GM18909 (cell line): ENCODE measurements around the gene FAM107B.

Experiments used
- ATAC-seq: cut with Tn5 transposase; IDR thresholded peaks from one replicate; pipeline ENCODE4 v1.9.1; 2021; ENCODE audit warnings: mild to moderate bottlenecking; ENCODE audit not compliant: unreplicated experiment, poor library complexity

FAM107B gene

DNA sequence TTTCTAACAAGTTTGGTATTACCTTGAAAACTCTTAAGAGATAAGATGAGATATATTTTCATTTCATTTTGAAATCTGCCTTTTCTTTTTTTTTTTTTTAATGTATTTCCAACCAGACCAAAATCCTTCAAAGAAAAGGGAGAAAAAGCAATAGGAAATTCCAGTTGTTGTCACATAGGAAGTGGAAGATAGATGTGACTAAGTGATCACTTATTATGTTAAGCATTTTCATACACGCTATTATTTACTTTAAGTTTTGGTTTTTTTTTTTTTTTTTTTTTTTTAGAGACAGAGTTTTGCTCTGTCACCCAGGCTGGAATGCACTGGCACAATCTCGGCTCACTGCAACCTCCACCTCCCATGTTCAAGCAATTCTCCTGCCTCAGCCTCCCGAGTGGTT lies 246.8 kb downstream of the FAM107B start:
- ATAC-seq: no peak

DNA sequence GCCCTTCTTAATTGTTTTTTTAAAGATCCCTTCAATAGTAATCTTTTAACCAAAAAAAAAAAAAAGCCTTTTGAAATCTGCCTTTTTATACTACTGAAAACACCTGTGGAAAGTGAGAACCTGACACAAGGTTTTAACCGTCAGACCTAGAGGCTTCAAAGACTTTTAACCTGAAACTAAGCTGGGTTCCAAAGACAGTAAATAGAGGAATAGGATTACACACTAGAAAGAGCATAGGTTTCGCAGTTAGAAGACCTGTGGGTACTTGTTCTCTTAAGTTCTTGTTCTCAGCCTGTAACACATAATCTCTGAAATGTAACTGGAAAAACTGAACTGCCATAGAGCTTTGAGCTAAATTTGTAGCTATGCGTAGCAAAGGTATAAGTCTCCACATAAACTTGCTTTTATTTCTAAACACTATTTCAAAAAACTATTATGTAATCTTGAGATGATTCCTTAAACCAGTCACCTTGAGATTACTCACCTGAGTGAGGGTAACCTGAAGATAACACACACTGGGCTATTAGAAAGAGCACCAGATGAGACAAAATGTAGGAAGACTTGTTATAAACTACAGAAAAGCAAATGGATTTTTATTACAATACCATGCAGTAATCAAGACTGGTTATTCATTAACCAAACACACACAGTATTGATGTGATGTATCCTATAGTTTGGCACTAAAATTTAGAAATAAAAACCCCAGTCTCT lies 247.4 kb downstream of the FAM107B start:
- ATAC-seq: no peak

DNA sequence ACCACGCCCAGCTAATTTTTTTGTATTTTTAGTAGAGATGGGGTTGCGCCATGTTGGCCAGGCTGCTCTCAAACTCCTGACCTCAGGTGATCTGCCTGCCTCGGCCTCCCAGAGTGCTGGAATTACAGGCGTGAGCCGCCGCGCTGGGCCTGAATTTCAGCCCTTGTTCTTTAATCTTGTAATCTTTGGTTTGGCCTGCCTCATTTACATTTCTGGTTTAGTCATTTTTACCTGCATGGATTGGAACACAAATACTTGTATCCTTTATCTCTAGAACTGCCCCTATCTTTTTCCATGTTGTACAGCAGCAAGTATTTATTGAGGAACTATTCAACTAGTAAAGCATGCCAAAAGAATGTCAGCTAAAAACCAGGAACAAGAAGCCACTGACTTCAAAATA lies 248.4 kb downstream of the FAM107B start:
- ATAC-seq: no peak

DNA sequence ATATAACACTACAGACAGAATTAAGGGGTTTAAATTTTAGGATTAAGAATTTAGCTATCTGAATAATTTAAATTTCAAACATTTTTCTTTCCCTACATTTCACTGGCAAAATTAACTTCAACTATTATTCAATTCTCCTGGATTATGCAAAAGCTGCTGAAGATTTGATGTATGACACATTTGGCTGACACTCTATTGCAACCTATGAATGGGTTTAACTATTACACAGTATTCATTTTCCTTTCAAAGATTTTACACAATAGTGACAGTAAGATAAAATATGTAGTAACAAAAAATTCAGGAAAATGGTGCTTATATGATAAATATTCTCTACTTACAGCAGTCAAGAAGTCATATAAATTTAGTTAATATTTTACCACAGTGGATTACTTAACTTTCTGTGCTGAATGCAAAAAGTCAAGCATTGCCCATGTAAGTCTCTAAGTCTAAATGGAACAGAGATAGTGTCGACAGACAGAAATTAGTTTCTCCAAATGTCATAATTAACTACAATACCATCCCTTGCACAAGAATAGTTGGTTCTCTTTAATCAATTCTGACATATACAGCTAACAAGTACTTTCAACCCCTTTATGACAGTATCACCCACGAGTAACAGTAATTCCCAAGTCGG lies 249.9 kb downstream of the FAM107B start:
- no peak for ATAC-seq

DNA sequence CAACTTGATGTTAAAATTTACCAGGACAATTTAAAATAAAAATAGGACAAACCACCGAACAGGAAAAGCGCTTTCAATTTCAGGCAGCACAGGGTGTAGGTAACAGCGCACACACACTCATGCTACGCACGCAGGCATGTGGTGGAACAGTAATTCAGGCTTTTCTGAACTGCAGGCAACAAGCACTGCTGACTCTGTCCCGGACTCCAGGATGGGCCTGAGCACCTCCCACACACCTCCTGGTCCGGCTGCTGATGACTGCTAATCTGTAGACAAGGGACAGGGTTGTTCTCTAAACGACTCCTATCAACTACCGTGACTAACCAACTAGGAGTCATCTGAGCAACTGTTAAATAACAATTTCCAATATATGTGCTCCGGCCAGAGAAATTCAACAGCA lies 251.4 kb downstream of the FAM107B start:
- no peak for ATAC-seq

DNA sequence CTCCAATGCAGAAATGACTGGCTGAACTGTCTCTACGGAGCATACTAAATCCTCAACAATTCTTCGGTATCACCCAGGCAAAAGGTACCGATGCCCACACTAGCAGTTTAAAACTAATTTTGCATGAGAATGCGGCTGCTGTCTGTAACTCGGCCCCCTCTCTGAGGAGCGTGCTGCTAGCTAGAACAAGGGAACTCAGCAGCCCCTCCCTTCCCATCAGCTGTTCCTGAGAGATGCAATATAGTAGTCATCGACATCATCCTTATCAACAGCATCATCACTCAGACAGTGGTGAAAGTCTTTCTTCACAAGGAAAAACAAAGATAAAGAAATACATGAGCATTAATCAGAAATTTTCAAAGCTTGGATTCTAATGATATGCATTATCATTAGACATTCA lies 254.9 kb downstream of the FAM107B start:
- no peak for ATAC-seq

DNA sequence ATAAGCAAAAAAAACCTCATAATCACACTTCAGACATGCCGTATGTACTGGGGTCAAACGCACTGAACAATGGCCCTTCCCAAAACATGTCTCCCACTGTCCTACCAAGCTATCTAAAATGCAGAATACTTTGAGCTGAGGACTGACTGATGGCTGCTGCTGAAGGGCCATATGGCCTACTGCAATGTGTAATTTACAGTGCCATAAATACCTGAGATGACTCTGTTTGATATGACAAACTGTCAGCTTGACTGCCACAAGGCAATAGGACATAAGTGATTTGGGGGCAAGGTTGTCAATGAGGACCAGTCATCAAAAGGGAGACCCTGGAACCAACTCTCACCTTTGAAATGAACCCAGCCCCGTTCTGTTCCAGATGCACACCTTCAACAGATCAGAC lies 256.5 kb downstream of the FAM107B start:
- ATAC-seq: no peak

DNA sequence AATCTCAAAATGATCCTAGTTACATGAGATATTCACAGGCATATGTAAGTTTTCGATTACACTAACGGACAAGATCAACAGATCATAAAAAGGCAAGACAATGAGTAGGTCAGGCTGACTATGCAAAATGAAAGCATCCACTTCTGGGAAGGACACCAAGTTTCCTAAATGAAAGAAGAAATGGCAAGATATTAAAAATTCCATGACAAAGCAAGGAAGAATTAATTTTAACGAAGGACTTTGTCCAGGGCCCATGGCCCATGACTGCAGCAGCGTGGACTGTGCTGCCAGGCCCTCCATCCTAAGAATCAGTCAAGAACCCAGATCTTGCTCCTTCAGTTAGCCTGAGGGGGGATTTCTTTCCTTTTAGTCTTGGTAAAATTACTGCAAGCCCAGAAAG lies 261.6 kb downstream of the FAM107B start:
- ATAC-seq: no peak

DNA sequence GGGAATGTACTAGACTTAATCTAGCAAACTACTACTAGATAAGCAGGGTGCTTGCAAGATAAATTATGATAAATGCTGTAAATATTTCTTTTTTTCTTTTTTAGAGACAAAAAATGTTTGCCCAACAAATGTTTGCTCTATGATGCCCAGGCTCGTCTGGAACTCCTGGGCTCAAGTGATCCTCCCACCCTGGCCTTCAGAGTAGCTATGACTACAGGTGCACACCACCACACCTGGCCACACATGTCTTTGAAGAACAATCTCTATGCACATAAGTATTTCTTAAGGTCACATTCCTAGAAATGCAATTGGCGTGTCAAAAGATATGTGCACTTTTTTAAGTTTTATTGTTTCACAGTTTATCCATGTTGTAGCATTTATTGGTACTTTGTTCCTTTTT lies 264.4 kb downstream of the FAM107B start:
- no peak for ATAC-seq

DNA sequence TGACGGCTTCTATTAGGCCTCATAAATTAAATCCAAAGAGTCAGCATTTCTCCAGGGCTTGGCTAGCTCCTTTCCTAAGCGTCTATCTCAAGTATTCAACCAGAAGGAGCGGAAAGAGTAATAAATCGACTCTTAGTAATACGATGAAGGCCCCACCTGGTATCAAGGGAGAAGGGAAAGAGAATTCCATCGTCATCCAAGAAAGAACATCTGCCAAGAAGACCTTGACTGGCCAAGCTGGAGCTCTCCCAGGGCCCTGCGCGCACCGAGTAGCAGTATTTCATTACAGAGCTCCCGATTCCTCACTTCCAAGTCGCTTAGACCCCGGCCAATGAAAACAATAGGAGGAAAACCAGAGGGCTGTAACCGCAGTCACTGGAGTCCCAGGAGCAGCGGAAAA lies 266.0 kb downstream of the FAM107B start:
- no peak for ATAC-seq

DNA sequence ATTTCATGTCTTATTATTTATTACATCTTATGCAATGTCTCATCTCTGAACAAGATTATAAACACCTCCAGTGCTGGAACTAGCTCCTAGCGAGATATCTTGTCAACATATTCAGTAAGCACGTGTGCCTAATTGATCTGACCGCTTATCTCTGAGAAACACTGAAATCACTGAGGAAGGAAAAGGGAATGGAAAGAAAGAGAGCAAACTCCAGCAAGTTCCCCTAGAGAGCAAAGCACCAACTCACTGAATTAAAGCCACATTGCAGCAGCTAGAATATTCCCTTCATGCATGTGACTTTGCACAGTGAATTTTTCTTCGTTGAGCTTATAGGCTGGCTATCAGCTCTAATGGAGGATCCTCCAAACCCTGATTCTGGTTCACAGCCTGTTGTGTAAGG lies 266.9 kb downstream of the FAM107B start:
- no peak for ATAC-seq

DNA sequence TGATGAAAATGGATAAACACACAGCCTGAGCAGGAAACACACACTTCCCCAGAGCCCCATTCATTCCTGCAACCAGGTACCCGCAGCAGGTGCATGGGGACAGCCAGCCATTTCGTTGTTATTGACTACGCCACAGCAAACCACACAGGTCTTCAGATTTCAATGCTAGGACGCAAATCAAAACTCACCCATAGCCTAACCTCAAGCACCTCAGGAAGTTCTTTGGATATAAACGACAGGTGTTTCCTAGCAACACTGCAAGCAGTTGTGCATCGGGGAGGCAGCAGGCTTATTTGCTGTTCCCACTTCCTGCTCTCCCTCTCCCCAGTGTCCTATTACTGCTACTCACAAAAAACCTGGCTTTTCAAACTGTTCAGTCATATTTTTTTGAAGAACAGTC lies 267.5 kb downstream of the FAM107B start:
- ATAC-seq: peak; percentile 59

DNA sequence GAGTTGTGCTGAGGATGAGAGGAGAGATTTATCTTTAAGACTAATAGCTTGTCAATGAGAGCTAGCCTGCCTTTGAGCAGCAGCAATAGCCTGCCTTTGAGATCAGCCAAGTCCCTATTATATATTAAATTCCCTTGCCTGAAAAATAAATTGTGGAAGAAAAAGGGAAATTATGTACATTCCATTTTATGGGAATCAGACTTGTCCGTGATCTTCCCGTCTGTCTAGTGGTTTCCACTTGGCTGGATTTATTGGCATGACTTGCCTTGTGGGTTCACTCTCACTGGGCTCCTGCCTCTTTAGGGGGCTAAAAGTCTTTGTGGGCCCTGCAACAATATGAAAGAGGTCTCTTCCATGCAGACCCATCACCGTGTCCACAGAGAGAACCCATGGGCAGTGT lies 272.3 kb downstream of the FAM107B start:
- ATAC-seq: no peak

DNA sequence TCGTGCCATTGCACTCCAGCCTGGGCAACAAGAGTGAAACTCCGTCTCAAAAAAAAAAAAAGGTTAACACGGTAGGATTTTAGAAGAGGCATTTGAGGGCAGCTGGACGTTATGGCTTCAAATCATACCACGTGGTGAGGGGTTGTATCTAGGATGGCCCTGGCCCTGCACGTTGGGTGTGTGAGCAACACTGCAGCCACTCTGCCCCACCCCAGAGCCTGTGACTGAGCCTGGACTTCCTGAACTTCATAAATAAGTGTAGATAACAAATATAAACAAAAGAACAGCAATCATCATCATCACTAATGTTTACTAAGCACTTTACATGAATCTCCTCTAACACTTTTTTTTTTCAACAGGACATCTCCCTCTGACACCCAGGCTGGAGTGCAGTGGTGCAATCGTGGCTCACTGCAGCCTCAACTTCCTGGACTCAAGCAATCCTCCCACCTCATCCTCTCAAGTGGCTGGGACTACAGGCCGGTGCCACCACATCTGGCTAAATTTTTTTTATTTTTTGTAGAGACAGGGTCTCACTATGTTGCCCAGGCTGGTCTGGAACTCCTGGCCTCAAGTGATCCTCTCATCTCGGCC lies 274.4 kb downstream of the FAM107B start:
- ATAC-seq: no peak

DNA sequence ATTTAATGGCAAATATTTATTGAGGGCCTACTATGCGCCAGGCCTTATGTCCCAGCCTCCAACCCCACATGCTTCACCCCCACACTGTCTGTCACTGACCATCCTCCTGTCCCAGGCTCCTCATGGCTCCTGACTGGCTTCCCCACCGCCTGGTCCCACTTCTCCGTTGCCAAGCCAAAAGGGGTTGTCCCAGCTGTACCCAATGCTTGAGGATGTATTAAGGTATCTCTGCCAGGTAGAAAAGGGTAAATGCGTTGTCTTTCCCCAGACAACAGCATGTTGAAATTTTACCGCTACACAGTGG lies 275.1 kb downstream of the FAM107B start:
- ATAC-seq: no peak

DNA sequence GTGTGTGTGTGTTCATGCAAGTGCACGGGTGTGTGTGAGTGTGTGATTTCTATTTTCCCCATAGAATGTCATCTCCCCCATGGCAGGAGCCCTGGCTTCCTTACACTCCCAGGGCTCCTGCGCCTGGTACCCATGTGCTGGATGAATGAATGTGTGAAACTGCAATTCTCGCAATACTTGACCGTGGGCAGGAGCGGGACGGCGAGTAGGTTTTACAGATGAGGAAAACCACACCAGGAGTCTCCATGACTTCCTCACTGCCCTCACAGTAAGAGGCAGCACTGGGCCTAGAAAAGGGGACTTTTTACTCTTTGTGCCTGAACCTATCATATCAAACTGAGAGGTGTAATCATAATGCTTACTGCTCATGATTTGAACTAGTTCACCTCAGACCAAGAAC lies 276.4 kb downstream of the FAM107B start:
- no peak for ATAC-seq

DNA sequence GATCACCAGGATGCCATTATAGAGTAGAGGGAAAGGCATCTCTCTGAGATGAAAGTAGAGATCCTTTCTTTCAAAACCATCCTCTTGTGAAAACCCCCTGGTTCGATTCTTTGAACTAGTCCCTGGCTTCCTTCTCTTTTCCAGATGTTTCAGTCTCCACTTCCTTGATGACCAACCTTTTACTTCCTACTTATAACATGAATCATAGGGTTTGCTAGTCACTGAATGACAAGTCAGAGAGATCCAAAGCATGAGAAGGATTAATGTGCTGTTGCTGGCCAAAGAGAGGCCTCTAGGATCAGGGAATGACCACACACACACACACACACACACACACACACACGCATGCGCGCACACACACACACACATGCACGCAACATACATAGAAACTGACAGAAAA lies 282.9 kb downstream of the FAM107B start:
- no peak for ATAC-seq

DNA sequence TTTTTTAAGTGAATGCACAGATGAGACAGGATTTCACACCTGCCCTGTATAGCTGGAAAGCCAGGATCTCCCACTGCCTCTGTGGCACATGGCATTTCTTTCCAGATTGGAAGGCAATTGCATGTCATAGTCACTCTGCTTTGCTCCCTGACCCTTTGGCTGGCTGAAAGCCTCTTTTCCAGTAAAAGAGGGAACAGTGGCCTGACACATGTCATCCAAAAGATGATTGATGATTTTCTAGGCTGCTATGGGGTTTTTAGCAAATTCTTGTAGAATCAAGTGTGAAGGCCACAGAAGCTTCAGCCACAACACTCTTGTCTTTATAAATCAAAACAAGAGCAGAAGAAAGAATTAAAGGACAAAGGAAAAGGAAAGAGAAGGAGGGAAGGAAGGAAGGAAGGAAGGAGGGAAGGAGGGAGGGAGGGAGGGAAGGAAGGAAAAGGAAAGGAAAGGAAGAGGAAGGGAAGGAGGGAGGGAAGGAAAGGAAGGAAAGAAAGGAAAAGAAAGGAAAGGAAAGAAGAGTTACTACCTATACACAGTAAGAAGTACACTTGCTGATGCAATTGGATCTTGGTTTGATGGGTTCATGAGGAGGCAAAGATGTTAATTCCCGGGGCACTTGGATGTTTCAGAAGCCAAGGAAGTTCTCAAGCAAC lies 285.0 kb downstream of the FAM107B start:
- ATAC-seq: no peak

DNA sequence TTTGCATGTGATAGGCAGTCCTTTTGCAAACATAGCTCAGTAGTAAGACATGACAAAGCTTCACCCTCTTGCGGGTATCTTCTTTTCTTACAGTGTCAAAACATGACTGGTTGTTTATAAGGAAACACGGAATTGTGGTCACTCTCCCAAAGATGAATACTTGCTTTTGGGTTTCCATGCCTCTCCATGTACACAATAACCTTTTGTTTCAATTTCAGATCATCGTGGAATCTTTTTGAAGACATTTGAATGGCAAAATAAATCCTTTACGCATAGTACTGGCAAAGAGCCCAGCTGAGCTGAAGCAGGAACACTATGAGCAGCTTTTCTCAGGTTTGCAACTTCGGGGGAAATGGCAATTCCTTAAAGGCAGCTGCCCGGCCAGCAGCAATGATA lies 287.2 kb downstream of the FAM107B start:
- no peak for ATAC-seq

DNA sequence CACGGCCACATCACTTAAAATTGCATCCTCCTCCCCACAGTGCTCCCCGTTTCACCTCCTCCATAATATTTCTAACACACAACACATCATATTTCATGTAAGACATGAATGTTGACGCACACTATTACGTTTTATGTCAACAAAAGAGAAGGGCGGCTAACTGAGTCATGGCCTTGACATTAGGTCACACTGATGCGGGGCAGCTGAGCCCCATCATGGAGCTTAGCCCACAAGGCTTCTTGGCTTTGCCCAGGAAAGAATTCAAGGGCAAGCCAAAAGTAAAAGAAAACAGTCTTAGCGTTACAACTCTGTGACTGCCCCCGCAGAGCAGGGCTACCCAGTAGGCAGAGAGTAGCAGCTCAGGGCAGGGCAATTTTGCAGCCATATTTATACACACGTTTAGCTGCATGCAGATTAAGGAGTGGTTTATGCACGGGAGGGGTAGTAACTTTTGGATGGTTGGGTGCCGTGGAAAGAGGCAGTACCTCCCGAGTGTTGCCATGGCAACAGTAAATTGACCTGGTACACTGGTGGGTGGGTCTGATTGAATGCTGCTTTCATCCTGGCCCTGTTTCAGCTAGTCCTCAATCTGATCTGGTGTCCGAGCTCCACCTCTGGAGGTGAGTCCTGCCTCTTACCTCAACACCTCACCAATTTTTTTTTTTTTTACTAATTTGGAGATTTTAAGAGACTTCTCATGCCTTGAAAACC lies 287.8 kb downstream of the FAM107B start:
- no peak for ATAC-seq

DNA sequence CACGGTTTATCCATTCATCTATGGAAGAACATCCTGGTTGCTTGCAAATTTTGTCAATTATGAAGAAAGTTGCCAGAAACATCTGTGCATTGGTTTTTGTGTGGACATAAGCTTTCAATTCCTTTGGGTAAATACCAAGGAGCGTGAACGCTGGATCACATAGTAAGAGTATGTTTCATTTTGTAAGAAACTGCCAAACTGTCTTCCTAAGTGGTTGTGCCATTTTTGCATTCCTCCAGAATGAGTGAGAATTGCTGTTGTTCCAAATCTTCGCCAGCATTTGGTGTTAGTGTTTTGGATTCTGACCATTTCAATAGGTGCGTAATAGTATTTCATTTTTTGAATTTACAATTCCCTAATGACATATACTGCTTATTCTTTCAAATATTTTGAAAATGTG lies 288.7 kb downstream of the FAM107B start:
- no peak for ATAC-seq
